AG10803 (cell line): ENCODE measurements around the gene FLNB.
A peak's percentile ranks its signal among the peaks of the same experiment; 100 is the strongest.

Source experiments
- DNase-seq: peaks from one replicate; pipeline ENCODE4 v3.0.0; 2010; ENCODE audit warnings: low read depth
- H3K4me3 ChIP-seq: 2 replicates; pipeline ENCODE4 v1.5.1; 2011; ENCODE audit warnings: mild to moderate bottlenecking, low read length, control low read depth
- CTCF ChIP-seq: conservative IDR thresholded peaks from 2 replicates; pipeline ENCODE4 v1.5.1; 2011; ENCODE audit warnings: mild to moderate bottlenecking, low read length, control low read depth, inconsistent platforms

Gene FLNB

GRCh38 chr3:58066842-58067241 is 58.6 kb downstream of the FLNB start:
- no peak overlapping the region for H3K4me3 ChIP-seq
- peak; percentile 89 for DNase-seq
- TF ChIP-seq CTCF, result no peak

- no peak for DNase-seq
- no peak for TF ChIP-seq CTCF
- no peak overlapping the region for H3K4me3 ChIP-seq
Measured at GRCh38 chr3:58068122-58068809, 60.0 kb downstream of the FLNB start.

- no peak overlapping the region for H3K4me3 ChIP-seq
- DNase-seq, result no peak
- TF ChIP-seq CTCF, result no peak
Measured at GRCh38 chr3:58071480-58071971, 63.3 kb downstream of the FLNB start.

- H3K4me3 ChIP-seq, result no peak overlapping the region
- peak; percentile 53 for DNase-seq
- no peak for TF ChIP-seq CTCF
Measured at GRCh38 chr3:58072052-58072762, 64.0 kb downstream of the FLNB start.

GRCh38 chr3:58072763-58073130 is 64.5 kb downstream of the FLNB start:
- TF ChIP-seq CTCF, result no peak
- H3K4me3 ChIP-seq, result no peak overlapping the region
- DNase-seq, result no peak

GRCh38 chr3:58073301-58074108 is 65.3 kb downstream of the FLNB start:
- no peak for TF ChIP-seq CTCF
- peak; percentile 77 for DNase-seq
- no peak overlapping the region for H3K4me3 ChIP-seq
